B cell (primary cell): ENCODE data around the gene PRUNE2. TPM values are rescaled to one million over a fixed set of nuclear protein-coding genes. Genes with fewer than 3 reads are reported as not detected.
A peak's percentile ranks its signal among the peaks of the same experiment; 100 is the strongest.

Experiments used
- ATAC-seq: fragments of 200-7000 bp; cut with Tn5 transposase; one replicate; pipeline ENCODE4 v1.10.0; 2021; ENCODE audit warnings: low read depth, mild to moderate bottlenecking, moderate number of reproducible peaks, moderate library complexity
- CTCF ChIA-PET: fragments of 350-600 bp; sonication (Branson Sonifier 250); formaldehyde crosslinking; loops from one replicate; lab custom pipeline; 2021; ENCODE audit warnings: antibody characterized with exemption, inconsistent platforms; lab: Charles Lee
- POLR2A ChIA-PET: fragments of 350-600 bp; sonication (Branson Sonifier 250); formaldehyde crosslinking; loops from one replicate; lab custom pipeline; 2021; ENCODE audit warnings: antibody characterized with exemption; lab: Charles Lee
- DNase-seq: peaks from one replicate; pipeline ENCODE4 v3.0.0; 2013
- H2AFZ ChIP-seq: 2 replicates; pipeline ENCODE4 v1.6.1; 2012; ENCODE audit warnings: mild to moderate bottlenecking, low read depth, low read length; ENCODE audit not compliant: insufficient read depth, poor library complexity, severe bottlenecking
- H3K27ac ChIP-seq, 2 donors: 1 replicate in 1 of 2; 2 replicates in 1 of 2; pipeline ENCODE4 v1.5.1; 2012 to 2013; ENCODE audit warnings: low read length in 2 of 2, mild to moderate bottlenecking in 2 of 2, moderate library complexity in 1 of 2
- H3K27me3 ChIP-seq, 4 experiments: fragments of 200-600 bp in 1 of 4; sonication (generic) in 1 of 4; replicated peaks in 1 of 4; 1 replicate in 2 of 4; 2 replicates in 2 of 4; pipeline versions ENCODE4 v1.6.1 to v1.7.0; 2013 to 2016; ENCODE audit warnings: low read length in 3 of 4, mild to moderate bottlenecking in 2 of 4, mixed read lengths in 1 of 4, moderate library complexity in 1 of 4; ENCODE audit not compliant: insufficient read depth in 4 of 4, control insufficient read depth in 3 of 4; ENCODE audit errors: control extremely low read depth in 1 of 4
- H3K36me3 ChIP-seq, 2 experiments: replicated peaks in 1 of 2; 1 replicate in 1 of 2; 2 replicates in 1 of 2; pipeline versions ENCODE4 v1.6.1 to v1.7.1; 2013; ENCODE audit warnings: low read length in 1 of 2; ENCODE audit not compliant: insufficient read depth in 2 of 2, control insufficient read depth in 1 of 2; ENCODE audit errors: control extremely low read depth in 1 of 2, extremely low read depth in 1 of 2
- H3K4me1 ChIP-seq, 2 donors: fragments of 200-600 bp in 1 of 2; sonication (generic) in 1 of 2; 1 replicate in 1 of 2; 2 replicates in 1 of 2; pipeline versions ENCODE4 v1.5.1 to v1.6.1; 2013 to 2017; ENCODE audit warnings: low read length in 2 of 2; ENCODE audit not compliant: control insufficient read depth in 2 of 2, insufficient read depth in 2 of 2
- H3K4me2 ChIP-seq: replicated peaks from 2 replicates; pipeline ENCODE3; 2012; ENCODE audit warnings: mild to moderate bottlenecking, low read depth, low read length; ENCODE audit not compliant: poor library complexity, severe bottlenecking
- H3K4me3 ChIP-seq, 5 experiments: fragments of 200-600 bp in 1 of 5; sonication (generic) in 1 of 5; 1 replicate in 3 of 5; 2 replicates in 2 of 5; pipeline versions ENCODE4 v1.5.1 to v1.7.0; 2011 to 2016; ENCODE audit warnings: low read length in 4 of 5, mild to moderate bottlenecking in 4 of 5, low read depth in 2 of 5, control low read depth in 1 of 5, moderate library complexity in 1 of 5; ENCODE audit not compliant: insufficient read depth in 1 of 5; ENCODE audit errors: control extremely low read depth in 1 of 5, extremely low read depth in 1 of 5
- H3K79me2 ChIP-seq: fragments of 200-600 bp; sonication (generic); one replicate; pipeline ENCODE4 v1.6.0; 2016; ENCODE audit warnings: low read length; ENCODE audit not compliant: control insufficient read depth, insufficient read depth
- H3K9ac ChIP-seq: fragments of 200-600 bp; sonication (generic); 2 replicates; pipeline ENCODE4 v1.6.1; 2017; ENCODE audit warnings: mild to moderate bottlenecking, low read length, moderate library complexity
- H3K9me3 ChIP-seq, 3 donors: one replicate each; pipeline versions ENCODE4 v1.6.1 to v1.7.1; 2013; ENCODE audit warnings: low read length in 2 of 3; ENCODE audit not compliant: control insufficient read depth in 2 of 3, insufficient read depth in 1 of 3; ENCODE audit errors: control extremely low read depth in 1 of 3
- H4K20me1 ChIP-seq: 2 replicates; pipeline ENCODE4 v1.6.0; 2012; ENCODE audit warnings: mild to moderate bottlenecking, low read length; ENCODE audit not compliant: insufficient read depth, control insufficient read depth, poor library complexity, severe bottlenecking
- H3K27ac Mint-ChIP-seq: one replicate; pipeline ENCODE4 v1.8.0; 2021; ENCODE audit warnings: mixed read lengths
- H3K27me3 Mint-ChIP-seq: one replicate; pipeline ENCODE4 v1.8.0; 2021; ENCODE audit warnings: mixed read lengths
- H3K4me1 Mint-ChIP-seq: one replicate; pipeline ENCODE4 v1.8.0; 2021; ENCODE audit warnings: mixed read lengths
- H3K4me3 Mint-ChIP-seq: one replicate; pipeline ENCODE4 v1.8.0; 2021; ENCODE audit warnings: mixed read lengths
- H3K9me3 Mint-ChIP-seq: one replicate; pipeline ENCODE4 v1.8.0; 2022; ENCODE audit warnings: mixed read lengths; ENCODE audit not compliant: insufficient read depth
- CTCF ChIP-seq: fragments of 200-600 bp; IDR thresholded peaks from one replicate; pipeline ENCODE4 v1.8.0; 2022; ENCODE audit warnings: antibody characterized with exemption, mild to moderate bottlenecking
- EZH2 ChIP-seq: IDR thresholded peaks from 2 replicates; pipeline ENCODE4 v1.6.1; 2012; ENCODE audit warnings: borderline replicate concordance, low read depth, mild to moderate bottlenecking, moderate library complexity, low read length; ENCODE audit not compliant: insufficient read depth, poor library complexity, severe bottlenecking
- WGBS: methylation state at CpG from one replicate; pipeline ENCODE4 v1.1.5; 2013; ENCODE audit warnings: missing lambda C conversion rate; ENCODE audit not compliant: insufficient coverage; 5-methylcytosine and 5-hydroxymethylcytosine counted together
- intact Hi-C: fragments of 100-400 bp; cut with micrococcal nuclease; formaldehyde crosslinking; loops from one replicate; pipeline ENCODE4 v1.10.0; 2022
- polyA plus RNA-seq: library from polyadenylated mRNA; depleted of rRNA; stranded (reverse); fragments of >200 nt; gene quantifications from 2 replicates; pipeline ENCODE4 v1.2.3, GENCODE V29; 2012
- total RNA-seq, 2 donors: library from RNA; stranded (reverse); fragments of 120-200 nt in 1 of 2; gene quantifications; 1 replicate in 1 of 2; 2 replicates in 1 of 2; pipeline versions ENCODE4 v1.2.3 to v1.2.4, GENCODE V29; 2013 to 2022

The PRUNE2 gene
- total and polyA plus RNA-seq, 2 donors (not counting 1 experiment from before 2014, with no cell fraction given) = 0.12 TPM; not detected in 1

- H3K27me3 Mint-ChIP-seq = peaks cover 6% of the 10 kb centered on the region
- Histone ChIP-seq H4K20me1 (no peaks in the 10 kb centered on the region), H3K36me3 (no peaks in the 10 kb centered on the region), H3K4me2 (peak overlapping the region; percentile 26), H3K9ac (no peak overlapping the region), H3K9me3 (no peaks in the 10 kb centered on the region), H3K4me1 (peaks cover 17 to 32% of the 10 kb centered on the region in 2 donors), H3K27ac (no peak overlapping the region), H2AFZ (no peak overlapping the region), H3K27me3 (no peaks in the 10 kb centered on the region), H3K79me2 (no peaks in the 10 kb centered on the region), H3K4me3 (no peak overlapping the region)
- CTCF ChIA-PET = interaction anchor here (0.6 to 8.2 kb wide), 32 partner anchors 7 to 492 kb away, joined by 3 to 151 read pairs (median 4); partner anchors contain the start of genes GCNT1 and RFK
- ATAC-seq = peak; percentile 81
- no peak overlapping the region for H3K27ac Mint-ChIP-seq
- 33% methylated on average over 3 of the region's 6 CpGs for WGBS
- intact Hi-C loops = loop anchor here (1.0 to 5.0 kb wide), 5 partner anchors 44 to 264 kb away; partner anchors contain the start of genes GCNT1 and RFK
- TF ChIP-seq CTCF (peak; percentile 79), EZH2 (no peak)
- peak; percentile 68 for DNase-seq
- H3K9me3 Mint-ChIP-seq = no peaks in the 10 kb centered on the region
- POLR2A ChIA-PET = interaction anchor here (0.9 kb wide), 1 partner anchor 264 kb away, joined by 4 read pairs; the partner anchor contains the start of gene RFK
- no peak overlapping the region for H3K4me3 Mint-ChIP-seq
- H3K4me1 Mint-ChIP-seq = peaks cover 34% of the 10 kb centered on the region
Measured at GRCh38 chr9:76658510-76659231, 247.2 kb downstream of the PRUNE2 start.

GRCh38 chr9:76657265-76657664 lies 248.6 kb downstream of the PRUNE2 start:
- Mint-ChIP-seq H3K27ac (peak overlapping the region; percentile 7), H3K4me3 (no peak overlapping the region), H3K27me3 (peaks cover 3% of the 10 kb centered on the region), H3K9me3 (no peaks in the 10 kb centered on the region), H3K4me1 (peaks cover 43% of the 10 kb centered on the region)
- Histone ChIP-seq H3K9ac (peak overlapping the region; percentile 13), H3K79me2 (no peaks in the 10 kb centered on the region), H3K9me3 (no peaks in the 10 kb centered on the region), H3K4me1 (peaks cover 22 to 39% of the 10 kb centered on the region in 2 donors), H3K4me3 (no peak overlapping the region), H4K20me1 (no peaks in the 10 kb centered on the region), H2AFZ (no peak overlapping the region), H3K36me3 (no peaks in the 10 kb centered on the region), H3K27me3 (no peaks in the 10 kb centered on the region), H3K4me2 (peak overlapping the region; percentile 19), H3K27ac (peak overlapping the region in 1 of 2 donors; percentile 2)
- intact Hi-C loops = loop anchor here (5.0 kb wide), 1 partner anchor 45 kb away; no protein-coding TSS in a partner anchor
- DNase-seq (no peak), ATAC-seq (no peak)
- CTCF ChIA-PET = interaction anchor here (1.6 to 8.2 kb wide), 5 partner anchors 14 to 251 kb away, joined by 4 to 151 read pairs (median 24); partner anchors contain the start of gene GCNT1
- TF ChIP-seq CTCF (no peak), EZH2 (no peak)
- POLR2A ChIA-PET = no interaction called here
